Activated T-cell treated with anti-CD3 and anti-CD28 coated beads, Interleukin-2, amount 50 U/mL, for 1 hour (primary cell): ENCODE data around the gene DIO1.

Experiments used
- DNase-seq: peaks from one replicate; pipeline ENCODE4 v3.0.0-alpha.2; 2020

The DIO1 gene

GRCh38 chr1:53895421-53895820, 1.4 kb downstream of the DIO1 start:
- DNase-seq = no peak

GRCh38 chr1:53896635-53897229, 2.7 kb downstream of the DIO1 start:
- DNase-seq = no peak

GRCh38 chr1:53899206-53899628, 5.2 kb downstream of the DIO1 start:
- no peak for DNase-seq

GRCh38 chr1:53899708-53900107, 5.7 kb downstream of the DIO1 start:
- no peak for DNase-seq

DNA sequence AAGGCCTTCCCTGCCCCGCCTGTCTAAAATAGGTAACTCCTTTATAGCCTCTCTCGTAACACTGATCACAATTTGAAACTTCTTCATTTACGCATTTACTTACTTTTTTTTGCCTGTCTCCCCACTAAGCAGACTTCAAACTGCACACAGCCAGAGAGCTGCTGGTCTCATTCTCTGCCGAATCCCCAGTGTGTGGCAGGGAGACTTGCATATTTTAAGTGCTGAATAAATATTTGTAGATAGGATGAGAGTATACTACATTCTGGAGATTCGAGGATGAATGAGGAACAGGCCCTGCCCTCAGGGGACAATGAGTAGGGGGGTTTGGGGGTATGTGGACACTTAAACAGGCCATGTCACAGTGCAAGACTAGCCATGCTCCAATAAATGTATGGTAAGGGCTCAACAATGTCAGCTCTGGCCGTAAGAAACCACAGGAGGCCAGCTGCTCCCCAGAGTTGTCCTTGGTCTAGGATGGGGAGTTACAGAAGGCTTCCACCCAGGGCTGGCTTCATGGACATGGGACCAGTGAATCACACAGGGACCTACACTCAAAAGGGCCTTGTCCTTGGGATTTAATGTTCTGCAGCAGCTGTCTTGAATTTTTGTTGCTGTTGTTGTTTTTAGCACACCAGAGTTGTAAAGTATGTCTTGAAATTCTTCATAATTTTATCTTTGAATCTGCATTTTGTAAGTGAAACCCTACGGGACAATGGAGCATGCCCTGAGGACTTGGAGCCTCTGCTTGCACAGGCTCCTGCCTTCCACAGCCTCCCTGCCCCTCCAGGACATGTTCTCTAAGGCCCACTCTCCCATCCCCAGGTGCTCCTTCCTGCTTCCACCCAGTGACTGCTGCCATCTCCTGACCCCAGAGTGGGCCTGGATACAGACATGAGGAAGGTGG, 8.5 kb downstream of the DIO1 start:
- DNase-seq = no peak

DNA sequence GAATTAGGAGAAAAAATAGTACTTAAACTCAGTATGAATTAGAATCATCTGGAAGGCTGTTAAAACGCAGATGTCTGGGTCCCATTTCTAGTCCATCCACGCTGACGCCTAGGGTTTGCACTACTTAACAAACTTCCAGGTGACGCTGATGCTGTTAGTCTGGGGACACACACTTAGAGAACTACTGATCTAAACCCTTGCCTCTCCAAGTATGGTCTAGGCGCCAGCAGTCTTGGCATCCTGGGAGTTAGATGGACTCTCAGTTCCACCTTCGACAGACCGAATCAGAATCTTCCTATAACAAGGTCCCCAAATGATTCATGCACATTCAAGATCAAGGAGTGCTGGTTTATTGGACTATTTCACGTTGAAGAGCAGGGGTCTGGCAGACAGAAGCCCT, 11.5 kb downstream of the DIO1 start:
- no peak for DNase-seq

DNA sequence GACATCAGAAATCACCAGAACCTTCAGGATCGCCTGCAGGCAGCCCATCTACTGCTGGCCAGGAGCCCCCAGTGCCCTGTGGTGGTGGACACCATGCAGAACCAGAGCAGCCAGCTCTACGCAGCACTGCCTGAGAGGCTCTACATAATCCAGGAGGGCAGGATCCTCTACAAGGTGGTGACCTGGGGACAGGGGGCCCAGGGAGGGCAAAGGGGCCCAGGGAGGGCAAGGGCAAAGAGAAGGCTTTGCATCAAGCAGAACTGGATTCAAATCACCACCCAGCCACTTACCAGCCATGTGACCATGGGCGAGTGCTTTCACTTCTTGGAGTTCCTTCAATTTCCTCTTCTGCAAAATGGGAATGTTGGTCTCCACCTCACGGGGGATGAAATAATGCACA, 12.1 kb downstream of the DIO1 start:
- no peak for DNase-seq

DNA sequence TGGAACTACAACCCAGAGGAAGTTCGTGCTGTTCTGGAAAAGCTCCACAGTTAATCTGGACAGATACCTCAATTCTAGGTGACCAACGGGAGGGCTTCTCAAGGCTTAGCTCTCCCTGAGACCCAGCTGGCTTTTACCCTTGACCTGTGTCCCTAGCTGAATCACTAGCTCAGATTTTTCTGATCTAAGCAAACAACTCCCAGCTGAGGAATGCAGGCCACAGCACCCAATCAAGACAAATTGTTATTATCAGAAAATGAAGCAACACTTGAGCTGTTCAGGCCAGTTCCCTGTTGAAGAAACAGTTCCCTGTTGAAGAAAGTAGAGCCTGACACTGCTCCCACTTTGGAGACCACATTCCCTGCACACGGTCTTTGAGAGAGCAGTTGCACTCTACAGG, 16.0 kb downstream of the DIO1 start:
- DNase-seq = no peak

GRCh38 chr1:53911442-53911841, 17.5 kb downstream of the DIO1 start:
- DNase-seq = no peak

- no peak for DNase-seq
Observed at GRCh38 chr1:53913352-53914033, 19.5 kb downstream of the DIO1 start.

- no peak for DNase-seq
Observed at GRCh38 chr1:53918343-53918742, 24.4 kb downstream of the DIO1 start.

- no peak for DNase-seq
Observed at GRCh38 chr1:53919675-53920066, 25.7 kb downstream of the DIO1 start.

DNA sequence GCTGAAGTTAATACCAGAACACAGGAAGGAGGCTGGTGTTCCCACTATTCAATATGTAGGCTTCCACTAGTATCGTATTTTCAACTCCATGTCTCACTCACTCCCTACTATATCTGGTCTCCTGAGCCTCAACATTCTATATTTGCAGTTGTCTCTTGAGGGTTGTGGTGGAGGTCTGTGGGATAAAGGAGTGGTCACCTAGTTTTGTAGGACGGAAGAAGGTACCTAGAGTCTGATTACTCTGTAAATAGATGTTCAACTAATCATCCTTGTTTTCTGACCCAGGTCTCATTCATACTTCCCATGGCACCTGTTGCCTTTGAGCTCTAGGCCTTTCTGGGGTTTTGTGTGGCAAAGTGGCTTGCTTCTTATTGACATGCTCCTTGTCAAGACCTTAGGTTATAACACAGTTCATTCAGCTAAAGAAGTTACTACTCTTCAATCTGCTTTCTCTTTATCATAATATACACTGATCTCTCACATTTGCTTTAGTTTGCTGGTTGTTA, 33.4 kb downstream of the DIO1 start:
- no peak for DNase-seq

DNA sequence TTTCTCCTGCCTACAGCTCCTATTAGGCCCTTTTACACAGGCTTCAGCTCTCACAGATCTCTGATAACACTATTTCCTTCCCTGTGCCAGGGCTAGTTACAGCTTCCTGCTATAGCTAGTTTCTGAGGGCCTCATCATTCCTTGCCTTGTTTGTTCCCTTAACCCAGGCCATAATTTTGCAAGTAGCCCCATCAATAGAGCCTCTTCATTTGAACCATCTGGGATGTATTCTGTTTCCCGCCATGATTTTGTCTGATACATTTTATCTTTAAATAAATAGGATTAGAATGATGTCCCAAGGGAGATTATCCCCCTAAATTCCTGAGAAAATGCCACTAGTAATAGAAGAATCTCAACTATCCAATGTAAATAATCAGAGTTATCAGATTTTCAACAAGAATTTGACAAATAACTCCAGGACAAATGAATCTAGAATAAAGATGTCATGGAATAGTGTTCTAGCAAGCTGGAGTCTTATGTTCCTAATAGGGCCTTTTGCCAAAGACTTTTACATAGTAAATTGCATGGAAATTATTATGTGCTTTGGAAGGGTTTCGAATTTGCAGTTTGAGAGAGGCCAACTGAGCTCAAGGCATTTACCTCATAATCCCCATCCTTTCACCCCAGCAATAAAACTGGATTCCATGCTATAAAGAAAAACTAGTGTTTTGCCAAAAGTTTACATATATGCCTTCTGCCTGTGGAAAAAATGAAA, 35.4 kb downstream of the DIO1 start:
- no peak for DNase-seq

DNA sequence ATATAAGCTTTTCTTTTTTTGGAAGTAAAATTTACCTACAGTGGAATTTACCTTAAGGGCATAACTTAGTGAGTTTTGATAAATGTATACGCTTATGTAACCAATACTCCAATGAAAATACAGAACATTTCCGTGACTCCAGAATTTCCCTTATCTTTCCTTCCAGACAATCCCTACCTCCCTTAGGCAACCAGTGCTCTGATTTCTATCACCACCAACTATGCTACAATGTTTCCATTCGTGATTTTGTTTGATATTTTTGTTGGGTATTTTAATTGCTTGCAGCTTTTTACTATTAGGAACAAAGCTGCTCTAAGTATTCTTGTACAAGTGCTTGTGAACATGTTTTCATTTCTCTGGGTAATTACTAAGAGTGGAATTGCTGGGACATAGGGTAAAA, 36.9 kb downstream of the DIO1 start:
- DNase-seq = no peak

- DNase-seq = no peak
Observed at GRCh38 chr1:53931523-53931922, 37.5 kb downstream of the DIO1 start.

- DNase-seq = no peak
Observed at GRCh38 chr1:53934170-53934765, 40.3 kb downstream of the DIO1 start.

DNA sequence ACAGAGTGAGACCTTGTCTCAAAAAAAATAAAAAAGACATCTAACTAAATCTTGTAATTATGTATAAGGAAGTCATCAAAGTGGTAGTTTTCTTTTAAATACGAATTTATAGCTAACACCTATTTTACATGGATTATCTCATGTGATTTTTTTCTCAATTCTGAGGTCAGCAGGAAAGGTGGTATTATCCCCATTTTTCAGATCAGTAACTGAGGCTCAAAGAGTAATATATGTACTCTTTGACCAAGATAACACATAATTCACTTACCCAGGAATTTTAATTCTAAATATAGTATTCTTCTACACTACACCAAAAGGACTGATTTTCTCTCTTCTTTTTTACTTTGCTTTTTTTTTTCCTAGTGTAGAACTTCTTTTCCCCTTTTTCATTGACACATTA, 42.4 kb downstream of the DIO1 start:
- no peak for DNase-seq

DNA sequence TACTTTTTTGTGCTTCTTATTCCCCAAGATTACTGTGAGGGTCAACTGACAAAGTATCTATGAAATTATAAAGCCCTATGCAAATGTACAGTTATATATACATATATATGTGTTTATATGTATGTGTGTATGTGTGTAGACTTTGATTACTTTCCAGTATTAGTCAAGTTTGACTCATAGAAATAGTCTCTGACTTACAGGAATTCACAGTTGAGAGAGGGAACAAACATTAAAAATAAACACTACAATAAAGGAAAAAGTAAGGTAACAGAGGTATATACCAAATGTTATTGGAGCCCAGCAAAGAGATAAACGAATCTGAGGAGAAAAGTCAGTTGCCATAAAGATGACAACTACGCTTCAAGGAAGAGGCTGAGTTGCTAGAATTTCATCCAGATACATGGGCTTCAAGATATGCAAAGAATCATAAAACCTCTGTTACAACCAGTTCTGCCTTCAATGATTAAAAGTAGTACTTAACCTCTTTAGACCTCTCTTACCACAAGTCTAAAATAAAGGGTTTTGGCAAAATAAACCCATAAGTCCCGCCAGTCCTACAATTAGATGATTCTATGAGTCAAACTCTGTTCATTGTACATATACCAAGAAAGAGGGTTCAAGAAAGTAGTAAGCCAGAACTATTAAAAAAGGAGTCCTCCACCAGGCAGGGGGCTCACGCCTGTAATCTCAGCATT, 44.3 kb downstream of the DIO1 start:
- no peak for DNase-seq

GRCh38 chr1:53942127-53942957, 48.4 kb downstream of the DIO1 start:
- no peak for DNase-seq

- no peak for DNase-seq
Observed at GRCh38 chr1:53943090-53943489, 49.1 kb downstream of the DIO1 start.
